Measurements from ENCODE around the gene CCDC188. TPM values are rescaled to one million over a fixed set of nuclear protein-coding genes. Genes with fewer than 3 reads are reported as not detected.

The CCDC188 gene
- total and polyA plus RNA-seq, 2 donors = 0.69 to 0.90 TPM

DNA sequence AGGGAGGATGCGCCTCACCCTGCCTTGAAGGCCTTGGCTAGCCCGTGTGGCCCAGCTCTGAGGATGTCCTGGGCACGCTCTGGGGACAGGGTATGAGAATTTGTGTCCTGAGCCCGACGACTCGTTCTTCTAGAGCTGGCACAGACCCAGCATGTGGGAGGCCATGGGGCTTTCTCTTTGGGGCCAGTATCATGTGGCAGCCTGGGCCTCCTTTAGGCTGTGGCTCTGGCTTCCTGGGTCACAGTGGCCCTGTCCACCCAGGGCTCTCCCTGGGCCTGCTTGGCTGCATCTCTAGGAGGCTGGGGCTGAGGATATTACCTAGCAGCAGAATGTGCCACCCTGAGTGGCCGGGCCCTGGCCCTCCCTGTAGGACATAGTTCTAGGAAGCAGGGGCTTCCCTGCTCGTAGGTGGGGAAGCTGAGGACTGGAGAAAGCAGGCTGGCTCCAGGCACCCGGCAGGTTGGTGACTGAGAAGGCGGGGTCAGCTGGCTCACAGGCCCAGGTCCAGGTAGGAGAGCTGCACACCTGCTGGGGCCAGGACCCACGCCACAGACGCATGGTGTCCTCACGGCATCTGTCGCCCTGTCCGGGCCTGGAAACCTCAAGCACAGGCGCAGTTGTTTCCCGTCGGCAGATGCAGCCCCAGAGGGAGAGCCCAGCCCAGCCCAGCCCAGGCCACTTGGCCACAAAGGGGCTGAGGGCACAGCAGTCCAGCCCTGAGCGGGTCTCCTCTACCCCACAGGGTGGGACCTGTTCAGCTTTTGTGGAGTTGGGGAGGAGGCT is 6.8 kb downstream of the CCDC188 start:
- H3K36me3 ChIP-seq (ENCODE audit: insufficient read depth) = no peaks in the 10 kb centered on the region
- H3K27ac ChIP-seq (ENCODE audit: low read depth) = no peak overlapping the region
- H3K4me1 ChIP-seq (ENCODE audit: insufficient read depth) = no peaks in the 10 kb centered on the region
- WGBS = 87% methylated on average over 19 of the region's 19 CpGs
- no peak overlapping the region for H3K4me3 ChIP-seq (ENCODE audit: low read depth, low read length)
- DNase-seq (ENCODE audit: extremely low spot score) = no peak

GRCh38 chr22:20142711-20143621 is 7.9 kb downstream of the CCDC188 start:
- 91% methylated on average over 65 of the region's 65 CpGs for WGBS
- Histone ChIP-seq H3K4me1 (ENCODE audit: insufficient read depth) (no peaks in the 10 kb centered on the region), H3K27ac (ENCODE audit: low read depth) (no peak overlapping the region), H3K36me3 (ENCODE audit: insufficient read depth) (no peaks in the 10 kb centered on the region), H3K4me3 (ENCODE audit: low read depth, low read length) (no peak overlapping the region)
- no peak for DNase-seq (ENCODE audit: extremely low spot score)

- no peak overlapping the region for H3K4me3 ChIP-seq (ENCODE audit: low read depth, low read length)
- H3K36me3 ChIP-seq (ENCODE audit: insufficient read depth) = no peaks in the 10 kb centered on the region
- 88% methylated on average over 22 of the region's 22 CpGs for WGBS
- no peak for DNase-seq (ENCODE audit: extremely low spot score)
- H3K27ac ChIP-seq (ENCODE audit: low read depth) = no peak overlapping the region
- no peaks in the 10 kb centered on the region for H3K4me1 ChIP-seq (ENCODE audit: insufficient read depth)
Measured at GRCh38 chr22:20141186-20142077, 9.4 kb downstream of the CCDC188 start.

DNA sequence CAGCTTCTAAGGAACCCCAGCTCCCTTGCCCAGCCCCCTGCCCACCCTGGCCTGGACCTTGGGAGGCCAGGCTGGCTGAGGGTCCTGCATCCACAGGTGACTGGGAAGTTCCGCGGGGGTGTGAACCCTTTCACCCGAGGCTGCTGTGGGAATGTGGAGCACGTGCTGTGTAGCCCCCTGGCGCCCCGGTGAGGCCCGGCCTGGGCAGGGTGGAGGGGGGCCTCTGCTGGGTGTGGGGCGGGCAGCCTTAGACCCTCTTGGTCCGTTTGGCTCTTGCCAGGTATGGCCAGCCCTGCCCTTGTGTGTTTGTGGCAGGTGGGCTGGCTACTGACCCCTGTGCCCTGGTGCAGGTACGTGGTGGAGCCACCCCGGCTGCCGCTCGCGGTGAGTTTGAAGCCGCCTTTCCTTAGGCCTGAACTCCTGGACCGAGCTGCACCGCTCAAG is 10.3 kb downstream of the CCDC188 start:
- H3K4me3 ChIP-seq (ENCODE audit: low read depth, low read length) = no peak overlapping the region
- no peaks in the 10 kb centered on the region for H3K36me3 ChIP-seq (ENCODE audit: insufficient read depth)
- no peak for DNase-seq (ENCODE audit: extremely low spot score)
- no peak overlapping the region for H3K27ac ChIP-seq (ENCODE audit: low read depth)
- no peaks in the 10 kb centered on the region for H3K4me1 ChIP-seq (ENCODE audit: insufficient read depth)
- 92% methylated on average over 17 of the region's 17 CpGs for WGBS

- DNase-seq (ENCODE audit: extremely low spot score) = no peak
- Histone ChIP-seq H3K4me1 (ENCODE audit: insufficient read depth) (no peaks in the 10 kb centered on the region), H3K27ac (ENCODE audit: low read depth) (no peak overlapping the region), H3K36me3 (ENCODE audit: insufficient read depth) (no peaks in the 10 kb centered on the region), H3K4me3 (ENCODE audit: low read depth, low read length) (no peak overlapping the region)
- WGBS = 91% methylated on average over 11 of the region's 11 CpGs
Measured at GRCh38 chr22:20140107-20140445, 10.8 kb downstream of the CCDC188 start.

DNA sequence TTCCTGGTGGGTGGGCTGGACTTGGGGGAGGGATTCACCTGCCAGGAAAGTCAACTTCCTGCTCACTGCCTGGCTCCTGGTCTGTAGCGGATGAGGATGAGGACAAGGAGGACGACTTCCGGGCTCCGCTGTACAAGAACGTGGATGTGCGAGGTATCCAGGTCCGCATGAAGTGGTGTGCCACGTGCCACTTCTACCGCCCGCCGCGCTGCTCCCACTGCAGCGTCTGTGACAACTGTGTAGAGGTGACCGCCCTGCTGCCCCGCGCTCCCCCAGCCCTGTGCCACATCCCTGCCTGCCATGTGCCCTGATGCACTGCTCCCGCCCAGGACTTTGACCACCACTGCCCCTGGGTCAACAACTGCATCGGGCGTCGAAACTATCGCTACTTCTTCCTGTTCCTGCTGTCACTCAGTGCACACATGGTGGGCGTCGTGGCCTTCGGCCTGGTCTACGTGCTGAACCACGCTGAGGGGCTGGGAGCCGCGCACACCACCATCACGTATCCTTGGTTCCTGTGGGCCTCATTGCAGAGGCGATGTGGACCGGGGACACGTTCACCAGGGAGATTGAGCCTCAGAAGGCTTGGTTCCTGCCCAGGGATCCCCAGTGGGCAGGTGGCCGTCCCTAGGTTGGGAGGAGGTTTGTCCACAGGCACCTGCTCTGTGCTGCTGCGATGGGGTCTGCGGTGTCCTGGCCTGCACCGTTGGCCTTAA is 11.3 kb downstream of the CCDC188 start:
- no peak overlapping the region for H3K27ac ChIP-seq (ENCODE audit: low read depth)
- no peak for DNase-seq (ENCODE audit: extremely low spot score)
- 94% methylated on average over 36 of the region's 36 CpGs for WGBS
- no peaks in the 10 kb centered on the region for H3K36me3 ChIP-seq (ENCODE audit: insufficient read depth)
- H3K4me3 ChIP-seq (ENCODE audit: low read depth, low read length) = no peak overlapping the region
- H3K4me1 ChIP-seq (ENCODE audit: insufficient read depth) = no peaks in the 10 kb centered on the region

DNA sequence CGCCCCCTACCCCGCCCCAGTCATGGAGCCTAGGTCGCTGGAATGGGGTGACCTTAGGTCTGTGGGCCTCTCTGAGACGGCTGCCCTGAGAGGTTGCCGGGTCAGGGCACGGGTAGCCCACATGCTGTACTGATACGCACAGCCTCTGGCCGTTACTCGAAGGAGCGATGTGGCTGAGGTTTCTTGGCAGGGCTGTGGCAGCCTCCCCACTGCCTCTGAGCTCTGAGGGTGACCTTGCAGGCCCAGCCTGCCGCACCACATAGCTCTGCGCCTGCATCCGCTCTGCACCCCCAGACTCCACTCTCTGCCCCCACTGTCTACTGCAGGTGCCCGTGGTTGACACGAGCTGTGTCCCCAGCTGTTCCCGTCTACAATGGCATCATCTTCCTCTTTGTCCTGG is 12.0 kb downstream of the CCDC188 start:
- Histone ChIP-seq H3K4me1 (ENCODE audit: insufficient read depth) (no peaks in the 10 kb centered on the region), H3K27ac (ENCODE audit: low read depth) (no peak overlapping the region), H3K36me3 (ENCODE audit: insufficient read depth) (no peaks in the 10 kb centered on the region), H3K4me3 (ENCODE audit: low read depth, low read length) (no peak overlapping the region)
- WGBS = 93% methylated on average over 16 of the region's 16 CpGs
- DNase-seq (ENCODE audit: extremely low spot score) = no peak

GRCh38 chr22:20138417-20138738 is 12.5 kb downstream of the CCDC188 start:
- Histone ChIP-seq H3K27ac (ENCODE audit: low read depth) (no peak overlapping the region), H3K4me1 (ENCODE audit: insufficient read depth) (no peaks in the 10 kb centered on the region)
- WGBS = 55% methylated on average over 4 of the region's 4 CpGs

GRCh38 chr22:20137671-20138416 is 13.0 kb downstream of the CCDC188 start:
- no peaks in the 10 kb centered on the region for H3K36me3 ChIP-seq (ENCODE audit: insufficient read depth)
- no peak overlapping the region for H3K4me3 ChIP-seq (ENCODE audit: low read depth, low read length)
- WGBS = 37% methylated on average over 26 of the region's 26 CpGs
- no peak overlapping the region for H3K27ac ChIP-seq (ENCODE audit: low read depth)
- DNase-seq (ENCODE audit: extremely low spot score) = no peak
- peaks cover 2% of the 10 kb centered on the region for H3K4me1 ChIP-seq (ENCODE audit: insufficient read depth)

More at GRCh38 chr22:20138417-20138738, 12.5 kb downstream of the CCDC188 start:
- no peak for DNase-seq (ENCODE audit: extremely low spot score)
- Histone ChIP-seq H3K36me3 (ENCODE audit: insufficient read depth) (no peaks in the 10 kb centered on the region), H3K4me3 (ENCODE audit: low read depth, low read length) (no peak overlapping the region)

GRCh38 chr22:20137113-20137512 is 13.7 kb downstream of the CCDC188 start:
- 82% methylated on average over 13 of the region's 13 CpGs for WGBS
- Histone ChIP-seq H3K27ac (ENCODE audit: low read depth) (no peak overlapping the region), H3K4me3 (ENCODE audit: low read depth, low read length) (no peak overlapping the region), H3K4me1 (ENCODE audit: insufficient read depth) (peaks cover 4% of the 10 kb centered on the region), H3K36me3 (ENCODE audit: insufficient read depth) (no peaks in the 10 kb centered on the region)
- no peak for DNase-seq (ENCODE audit: extremely low spot score)

GRCh38 chr22:20136603-20136873 is 14.3 kb downstream of the CCDC188 start:
- Histone ChIP-seq H3K4me3 (ENCODE audit: low read depth, low read length) (no peak overlapping the region), H3K4me1 (ENCODE audit: insufficient read depth) (peaks cover 4% of the 10 kb centered on the region)

GRCh38 chr22:20135806-20136602 is 14.9 kb downstream of the CCDC188 start:
- no peak overlapping the region for H3K4me3 ChIP-seq (ENCODE audit: low read depth, low read length)
- DNase-seq (ENCODE audit: extremely low spot score) = no peak
- H3K4me1 ChIP-seq (ENCODE audit: insufficient read depth) = peaks cover 4% of the 10 kb centered on the region
- 78% methylated on average over 25 of the region's 25 CpGs for WGBS
- no peaks in the 10 kb centered on the region for H3K36me3 ChIP-seq (ENCODE audit: insufficient read depth)
- no peak overlapping the region for H3K27ac ChIP-seq (ENCODE audit: low read depth)

More at GRCh38 chr22:20136603-20136873, 14.3 kb downstream of the CCDC188 start:
- no peak for DNase-seq (ENCODE audit: extremely low spot score)
- 95% methylated on average over 5 of the region's 5 CpGs for WGBS
- Histone ChIP-seq H3K27ac (ENCODE audit: low read depth) (no peak overlapping the region), H3K36me3 (ENCODE audit: insufficient read depth) (no peaks in the 10 kb centered on the region)

All from urinary bladder (tissue), 4 donors.